CD4-positive, alpha-beta T cell treated with Interleukin-6 for 4 hours (primary cell): Measurements from ENCODE around the gene CEP126.
"Not testable (repeated sequence)": the region's sequence is repeated elsewhere in the genome, so short reads cannot be mapped to it uniquely, and the experiment has no call there.

Experiments used
- DNase-seq: peaks from one replicate; pipeline ENCODE4 v3.0.0-alpha.2; 2020; ENCODE audit warnings: mixed read lengths

The CEP126 gene

GRCh38 chr11:101929294-101929915 is 14.6 kb downstream of the CEP126 start:
- DNase-seq: no peak

GRCh38 chr11:101931692-101932091 is 16.9 kb downstream of the CEP126 start:
- DNase-seq: no peak

- DNase-seq: no peak
Measured at GRCh38 chr11:101940901-101941520, 26.2 kb downstream of the CEP126 start.

- no peak for DNase-seq
Measured at GRCh38 chr11:101944923-101945322, 30.1 kb downstream of the CEP126 start.

- no peak for DNase-seq
Measured at GRCh38 chr11:101945448-101945847, 30.6 kb downstream of the CEP126 start.

GRCh38 chr11:101949680-101950220 is 34.9 kb downstream of the CEP126 start:
- no peak for DNase-seq

- no peak for DNase-seq
Measured at GRCh38 chr11:101955278-101955677, 40.5 kb downstream of the CEP126 start.

GRCh38 chr11:101955701-101956100 is 40.9 kb downstream of the CEP126 start:
- no peak for DNase-seq

- DNase-seq: no peak
Measured at GRCh38 chr11:101960231-101960630, 45.4 kb downstream of the CEP126 start.

GRCh38 chr11:101964200-101964599 is 49.4 kb downstream of the CEP126 start:
- not testable (repeated sequence) for DNase-seq

GRCh38 chr11:101974255-101974654 is 59.4 kb downstream of the CEP126 start:
- no peak for DNase-seq

- DNase-seq: no peak
Measured at GRCh38 chr11:101974771-101975170, 60.0 kb downstream of the CEP126 start.

- no peak for DNase-seq
Measured at GRCh38 chr11:101975734-101976133, 60.9 kb downstream of the CEP126 start.

GRCh38 chr11:101987370-101987769 is 72.6 kb downstream of the CEP126 start:
- no peak for DNase-seq

- DNase-seq: no peak
Measured at GRCh38 chr11:101993172-101993571, 78.4 kb downstream of the CEP126 start.

- DNase-seq: not testable (repeated sequence)
Measured at GRCh38 chr11:101994052-101994469, 79.3 kb downstream of the CEP126 start.

- no peak for DNase-seq
Measured at GRCh38 chr11:101996111-101996510, 81.3 kb downstream of the CEP126 start.

- no peak for DNase-seq
Measured at GRCh38 chr11:102001657-102002338, 87.0 kb downstream of the CEP126 start.

- DNase-seq: no peak
Measured at GRCh38 chr11:102004220-102004619, 89.4 kb downstream of the CEP126 start.

GRCh38 chr11:102005306-102005705 is 90.5 kb downstream of the CEP126 start:
- no peak for DNase-seq

- no peak for DNase-seq
Measured at GRCh38 chr11:102006835-102007566, 92.2 kb downstream of the CEP126 start.

GRCh38 chr11:102007567-102008437 is 93.0 kb downstream of the CEP126 start:
- DNase-seq: no peak
